GM18526 (cell line): ENCODE measurements around the gene SEZ6L.

ENCODE experiments used
- POLR2A ChIP-seq: IDR thresholded peaks from 3 replicates; pipeline ENCODE4 v1.6.1; 2011; ENCODE audit not compliant: insufficient read length; ENCODE audit errors: extremely low read depth

The SEZ6L gene

GRCh38 chr22:26169315-26170111, at the start of gene SEZ6L:
Gene SEZ6L (plus strand): TSS chr22:26169462. CDS start chr22:26169670, 208 bp downstream.
- no peak for TF ChIP-seq POLR2A

- no peak for TF ChIP-seq POLR2A
These were observed 46.3 kb upstream of the SEZ6L start for GRCh38 chr22:26122920-26123468.

- TF ChIP-seq POLR2A, result no peak
These were observed 44.1 kb upstream of the SEZ6L start for GRCh38 chr22:26124991-26125725.

- TF ChIP-seq POLR2A, result no peak
These were observed 42.1 kb upstream of the SEZ6L start for GRCh38 chr22:26127126-26127525.

- no peak for TF ChIP-seq POLR2A
These were observed 41.7 kb upstream of the SEZ6L start for GRCh38 chr22:26127556-26127955.

GRCh38 chr22:26131589-26132154, 37.6 kb upstream of the SEZ6L start:
- no peak for TF ChIP-seq POLR2A

GRCh38 chr22:26134654-26135330, 34.5 kb upstream of the SEZ6L start:
- no peak for TF ChIP-seq POLR2A

GRCh38 chr22:26135806-26136205, 33.5 kb upstream of the SEZ6L start:
- no peak for TF ChIP-seq POLR2A

GRCh38 chr22:26139310-26139709, 30.0 kb upstream of the SEZ6L start:
- TF ChIP-seq POLR2A, result no peak

- no peak for TF ChIP-seq POLR2A
These were observed 27.4 kb upstream of the SEZ6L start for GRCh38 chr22:26141831-26142230.

- TF ChIP-seq POLR2A, result no peak
These were observed 25.4 kb upstream of the SEZ6L start for GRCh38 chr22:26143806-26144325.

GRCh38 chr22:26159886-26160285, 9.4 kb upstream of the SEZ6L start:
- TF ChIP-seq POLR2A, result no peak

GRCh38 chr22:26161746-26162145, 7.5 kb upstream of the SEZ6L start:
- TF ChIP-seq POLR2A, result no peak

- TF ChIP-seq POLR2A, result no peak
These were observed 6.3 kb upstream of the SEZ6L start for GRCh38 chr22:26162926-26163325.

GRCh38 chr22:26164174-26164573, 5.1 kb upstream of the SEZ6L start:
- no peak for TF ChIP-seq POLR2A
